ENCODE data around the gene LDLRAD2.

The LDLRAD2 gene

DNA sequence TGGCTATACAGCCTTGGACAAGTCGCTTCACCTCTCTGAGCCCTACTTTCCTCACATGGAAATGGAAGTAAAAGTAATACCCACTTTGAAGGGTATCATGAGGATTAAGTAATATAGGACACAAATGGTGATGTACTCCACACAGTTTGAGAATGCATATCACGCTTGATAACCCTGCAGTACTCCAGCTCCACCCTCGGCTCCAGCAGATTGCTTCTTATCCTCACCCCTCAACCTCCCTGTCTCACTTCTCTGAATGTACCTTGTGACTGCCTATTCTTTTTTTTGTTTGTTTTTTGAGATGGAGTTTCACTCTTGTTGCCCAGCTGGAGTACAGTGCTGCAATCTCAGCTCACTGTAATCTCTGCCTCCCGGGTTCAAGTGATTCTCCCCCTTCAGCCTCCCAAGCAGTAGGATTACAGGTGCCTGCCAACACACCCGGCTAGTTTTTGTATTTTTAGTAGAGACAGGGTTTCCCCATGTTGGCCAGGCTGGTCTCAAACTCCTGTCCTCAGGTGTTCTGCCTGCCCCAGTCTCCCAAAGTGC lies 55.5 kb downstream of the LDLRAD2 start:
- TF ChIP-seq, protein P1, sequence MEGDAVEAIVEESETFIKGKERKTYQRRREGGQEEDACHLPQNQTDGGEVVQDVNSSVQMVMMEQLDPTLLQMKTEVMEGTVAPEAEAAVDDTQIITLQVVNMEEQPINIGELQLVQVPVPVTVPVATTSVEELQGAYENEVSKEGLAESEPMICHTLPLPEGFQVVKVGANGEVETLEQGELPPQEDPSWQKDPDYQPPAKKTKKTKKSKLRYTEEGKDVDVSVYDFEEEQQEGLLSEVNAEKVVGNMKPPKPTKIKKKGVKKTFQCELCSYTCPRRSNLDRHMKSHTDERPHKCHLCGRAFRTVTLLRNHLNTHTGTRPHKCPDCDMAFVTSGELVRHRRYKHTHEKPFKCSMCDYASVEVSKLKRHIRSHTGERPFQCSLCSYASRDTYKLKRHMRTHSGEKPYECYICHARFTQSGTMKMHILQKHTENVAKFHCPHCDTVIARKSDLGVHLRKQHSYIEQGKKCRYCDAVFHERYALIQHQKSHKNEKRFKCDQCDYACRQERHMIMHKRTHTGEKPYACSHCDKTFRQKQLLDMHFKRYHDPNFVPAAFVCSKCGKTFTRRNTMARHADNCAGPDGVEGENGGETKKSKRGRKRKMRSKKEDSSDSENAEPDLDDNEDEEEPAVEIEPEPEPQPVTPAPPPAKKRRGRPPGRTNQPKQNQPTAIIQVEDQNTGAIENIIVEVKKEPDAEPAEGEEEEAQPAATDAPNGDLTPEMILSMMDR (IDR thresholded peaks at IDR 0.05; ENCODE audit: insufficient read depth, missing control alignments), result no peak
- FAIRE-seq (no peak), DNase-seq (ENCODE audit: insufficient read length, low spot score) (no peak)

- TF ChIP-seq, protein P1 (IDR thresholded peaks at IDR 0.05; ENCODE audit: insufficient read depth, missing control alignments), result no peak
- FAIRE-seq (no peak), DNase-seq (ENCODE audit: insufficient read length, low spot score) (no peak)
These were observed 56.4 kb downstream of the LDLRAD2 start for GRCh38 chr1:21868482-21868881.

- no peak for DNase-seq (ENCODE audit: insufficient read length, low spot score)
- TF ChIP-seq, protein P1 (IDR thresholded peaks at IDR 0.05; ENCODE audit: insufficient read depth, missing control alignments), result no peak
- FAIRE-seq, result no peak
These were observed 56.9 kb downstream of the LDLRAD2 start for GRCh38 chr1:21868941-21869454.

DNA sequence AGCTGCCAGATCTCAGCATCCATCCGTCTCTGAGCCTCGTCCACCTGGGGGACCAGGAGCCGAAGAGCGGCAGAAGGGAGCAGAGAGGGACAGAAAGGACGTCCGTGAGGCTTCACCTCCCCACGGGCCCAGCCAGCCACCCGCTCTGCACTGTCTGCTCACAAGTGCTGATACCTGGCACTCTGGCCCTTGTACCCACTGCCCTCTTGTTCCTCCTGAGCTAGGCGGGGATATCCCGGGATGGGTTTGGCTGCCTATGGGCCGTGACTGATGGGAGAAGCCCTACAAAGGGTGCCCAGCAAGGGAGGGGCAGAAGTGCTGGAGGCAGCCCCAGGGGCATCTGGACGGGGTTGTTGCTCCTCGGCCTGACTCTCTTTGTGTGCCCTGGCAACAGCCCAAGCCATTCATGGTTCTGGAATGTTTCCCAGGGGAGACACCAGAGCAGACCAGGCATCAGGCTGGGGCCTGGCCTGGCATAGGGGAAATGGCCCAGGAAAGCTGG lies 57.6 kb downstream of the LDLRAD2 start:
- TF ChIP-seq, protein P1 (IDR thresholded peaks at IDR 0.05; ENCODE audit: insufficient read depth, missing control alignments), result no peak
- DNase-seq (ENCODE audit: insufficient read length, low spot score) (no peak), FAIRE-seq (no peak)

- TF ChIP-seq, protein P1 (IDR thresholded peaks at IDR 0.05; ENCODE audit: insufficient read depth, missing control alignments), result no peak
- DNase-seq (ENCODE audit: insufficient read length, low spot score) (no peak), FAIRE-seq (no peak)
These were observed 58.5 kb downstream of the LDLRAD2 start for GRCh38 chr1:21870611-21871010.

DNA sequence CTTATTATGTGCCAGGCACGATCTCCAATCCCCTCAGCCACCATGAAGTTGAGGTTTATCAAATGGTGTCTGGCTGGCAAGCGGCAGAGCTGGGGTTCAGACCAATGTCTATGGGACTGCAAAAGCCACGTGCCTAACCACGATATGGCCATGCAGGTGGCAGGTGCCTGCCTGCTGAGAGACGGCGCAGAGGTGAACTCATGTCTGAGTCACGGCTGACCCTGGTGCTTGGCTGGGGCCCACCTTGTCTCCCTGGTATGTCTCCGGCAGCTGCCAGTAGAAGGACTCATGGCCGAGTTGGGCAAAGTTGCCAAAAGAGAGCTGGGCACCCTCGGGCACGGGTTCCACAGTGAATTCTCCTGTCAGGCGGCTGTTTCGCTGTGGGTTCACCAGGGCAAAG lies 59.9 kb downstream of the LDLRAD2 start:
- TF ChIP-seq, protein P1 (IDR thresholded peaks at IDR 0.05; ENCODE audit: insufficient read depth, missing control alignments), result no peak
- DNase-seq (ENCODE audit: insufficient read length, low spot score) (no peak), FAIRE-seq (no peak)

GRCh38 chr1:21872445-21873079 lies 60.5 kb downstream of the LDLRAD2 start:
- TF ChIP-seq, protein P1 (IDR thresholded peaks at IDR 0.05; ENCODE audit: insufficient read depth, missing control alignments), result no peak
- no peak for DNase-seq (ENCODE audit: insufficient read length, low spot score)
- no peak for FAIRE-seq

Measured in D721Med (cell line).